GM10248 (cell line): ENCODE results near the gene CXCR2.
"Not testable (repeated sequence)": the region's sequence is repeated elsewhere in the genome, so short reads cannot be mapped to it uniquely, and the experiment has no call there.

Experiments
- CTCF ChIA-PET: fragments of 300-600 bp; sonication (Branson Sonifier 250); formaldehyde crosslinking; extraction: SDS; loops from one replicate; lab custom pipeline; 2021; ENCODE audit warnings: antibody characterized with exemption; lab: Yijun Ruan, JAX
- POLR2A ChIA-PET: fragments of 350-650 bp; sonication (Branson Sonifier 250); formaldehyde crosslinking; extraction: SDS; loops from one replicate; lab custom pipeline; 2020; ENCODE audit warnings: antibody characterized with exemption; lab: Yijun Ruan, JAX
- DNase-seq: peaks from one replicate; pipeline ENCODE4 v3.0.0; 2012; ENCODE audit errors: extremely low spot score
- TF ChIP-seq, protein P1 (sequence below): IDR thresholded peaks from 2 replicates; pipeline ENCODE4 v1.5.1; 2012; ENCODE audit warnings: mild to moderate bottlenecking, low read depth; ENCODE audit errors: extremely low read depth, missing control alignments, control extremely low read depth

CXCR2 gene

DNA sequence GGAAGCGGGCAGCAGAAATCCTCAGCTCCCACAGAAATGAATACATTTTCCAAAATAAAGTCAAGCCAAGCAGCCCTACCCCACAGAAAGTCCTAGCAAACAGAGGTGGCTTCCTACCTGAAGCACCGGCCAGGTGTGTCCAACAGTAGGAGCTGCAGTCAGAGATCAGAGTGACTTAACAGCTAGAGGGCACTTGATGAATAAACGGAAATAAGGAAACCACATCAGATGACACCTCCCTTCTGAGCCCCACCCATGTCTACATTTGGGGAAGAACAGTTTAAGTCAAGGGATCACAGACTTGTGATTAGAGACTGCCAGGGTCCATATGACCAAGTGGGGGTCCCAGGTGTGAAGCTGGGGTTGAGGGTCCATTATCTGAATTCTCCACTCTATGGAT, 41.0 kb downstream of the CXCR2 start, which contains the start of gene CXCR1:
CXCR1 (minus strand) TSS at position 172 of the 400 bp plus-strand sequence. CDS start 1,751 bp downstream, outside the sequence.
- TF ChIP-seq, protein P1, sequence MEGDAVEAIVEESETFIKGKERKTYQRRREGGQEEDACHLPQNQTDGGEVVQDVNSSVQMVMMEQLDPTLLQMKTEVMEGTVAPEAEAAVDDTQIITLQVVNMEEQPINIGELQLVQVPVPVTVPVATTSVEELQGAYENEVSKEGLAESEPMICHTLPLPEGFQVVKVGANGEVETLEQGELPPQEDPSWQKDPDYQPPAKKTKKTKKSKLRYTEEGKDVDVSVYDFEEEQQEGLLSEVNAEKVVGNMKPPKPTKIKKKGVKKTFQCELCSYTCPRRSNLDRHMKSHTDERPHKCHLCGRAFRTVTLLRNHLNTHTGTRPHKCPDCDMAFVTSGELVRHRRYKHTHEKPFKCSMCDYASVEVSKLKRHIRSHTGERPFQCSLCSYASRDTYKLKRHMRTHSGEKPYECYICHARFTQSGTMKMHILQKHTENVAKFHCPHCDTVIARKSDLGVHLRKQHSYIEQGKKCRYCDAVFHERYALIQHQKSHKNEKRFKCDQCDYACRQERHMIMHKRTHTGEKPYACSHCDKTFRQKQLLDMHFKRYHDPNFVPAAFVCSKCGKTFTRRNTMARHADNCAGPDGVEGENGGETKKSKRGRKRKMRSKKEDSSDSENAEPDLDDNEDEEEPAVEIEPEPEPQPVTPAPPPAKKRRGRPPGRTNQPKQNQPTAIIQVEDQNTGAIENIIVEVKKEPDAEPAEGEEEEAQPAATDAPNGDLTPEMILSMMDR = no peak
- POLR2A ChIA-PET = no interaction called here
- DNase-seq = no peak
- CTCF ChIA-PET = interaction anchor here (0.7 to 2.2 kb wide), 4 partner anchors 12 to 91 kb away, joined by 3 to 5 read pairs (median 3); no protein-coding TSS in a partner anchor

- TF ChIP-seq, protein P1 = no peak
- ChIA-PET POLR2A (no interaction called here), CTCF (interaction anchor here (0.7 to 2.6 kb wide), 17 partner anchors 8 to 507 kb away, joined by 3 to 15 read pairs (median 3); no protein-coding TSS in a partner anchor)
- DNase-seq = no peak
These were observed 42.2 kb downstream of the CXCR2 start for GRCh38 chr2:218168016-218168415.

GRCh38 chr2:218168635-218169462, 43.0 kb downstream of the CXCR2 start:
- ChIA-PET CTCF (interaction anchor here (0.7 to 2.6 kb wide), 17 partner anchors 9 to 507 kb away, joined by 3 to 15 read pairs (median 3); no protein-coding TSS in a partner anchor), POLR2A (no interaction called here)
- DNase-seq = peak; percentile 71
- TF ChIP-seq, protein P1 = peak; percentile 43

DNA sequence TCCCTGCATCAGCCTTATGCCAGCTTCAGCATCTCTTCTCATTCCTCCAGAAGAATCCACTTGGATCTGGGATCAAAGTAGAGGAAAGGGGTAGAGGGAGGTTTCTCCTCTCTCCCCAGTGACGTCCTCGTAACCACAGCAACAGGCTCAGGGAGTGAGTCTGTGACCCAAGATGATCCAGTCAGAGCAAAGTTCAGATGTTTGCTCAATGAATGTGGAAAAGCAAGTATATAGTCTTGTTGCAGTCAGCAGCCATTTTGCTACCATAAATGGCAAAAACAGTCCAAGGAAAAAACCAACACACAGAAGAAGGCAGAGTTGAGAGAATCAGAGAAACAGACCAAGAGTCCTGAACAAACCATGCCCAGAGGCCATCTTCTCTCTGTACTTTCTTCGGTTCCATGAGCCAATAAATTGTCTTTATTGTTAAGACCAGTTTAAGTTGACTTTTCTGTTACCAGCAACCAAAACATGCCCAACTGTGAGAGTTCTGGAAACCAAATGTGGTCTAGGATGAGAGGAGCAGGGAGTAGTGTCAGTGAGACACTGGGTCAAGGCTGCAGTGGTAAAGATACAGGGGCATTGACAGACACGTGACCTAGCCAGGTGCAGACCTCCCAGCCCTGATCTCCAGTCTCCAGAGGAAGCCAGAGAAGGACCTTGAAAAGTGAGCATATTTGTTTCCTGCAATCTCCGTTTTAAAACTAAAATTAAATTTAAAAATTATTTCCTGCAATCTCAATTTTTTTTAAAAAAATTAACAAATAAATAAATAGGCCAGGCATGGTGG, 44.1 kb downstream of the CXCR2 start:
- no peak for DNase-seq
- TF ChIP-seq, protein P1 = no peak
- ChIA-PET POLR2A (no interaction called here), CTCF (interaction anchor here (0.7 to 2.6 kb wide), 6 partner anchors 11 to 89 kb away, joined by 3 to 15 read pairs (median 4); no protein-coding TSS in a partner anchor)

DNA sequence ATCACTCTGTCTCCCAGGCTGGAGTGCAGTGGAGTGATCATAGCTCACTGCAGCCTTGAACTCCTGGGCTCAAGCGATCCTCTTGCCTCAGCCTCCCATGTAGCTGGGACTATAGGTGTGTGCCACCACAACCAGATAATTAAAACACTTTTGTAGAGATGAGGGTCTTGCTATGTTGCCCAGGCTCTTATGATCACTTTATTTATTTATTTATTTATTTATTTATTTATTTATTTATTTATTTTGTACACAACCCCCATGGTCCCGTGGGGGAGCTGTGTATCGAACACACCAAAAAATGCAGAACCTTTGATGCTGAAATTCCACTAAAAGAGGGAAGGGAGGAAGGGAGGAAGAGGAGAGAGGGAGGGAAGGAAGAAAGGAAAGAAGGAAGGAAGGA, 45.9 kb downstream of the CXCR2 start:
- CTCF ChIA-PET = interaction anchor here (1.2 to 1.7 kb wide), 4 partner anchors 9 to 386 kb away, joined by 3 to 7 read pairs (median 3); no protein-coding TSS in a partner anchor
- DNase-seq = not testable (repeated sequence)

DNA sequence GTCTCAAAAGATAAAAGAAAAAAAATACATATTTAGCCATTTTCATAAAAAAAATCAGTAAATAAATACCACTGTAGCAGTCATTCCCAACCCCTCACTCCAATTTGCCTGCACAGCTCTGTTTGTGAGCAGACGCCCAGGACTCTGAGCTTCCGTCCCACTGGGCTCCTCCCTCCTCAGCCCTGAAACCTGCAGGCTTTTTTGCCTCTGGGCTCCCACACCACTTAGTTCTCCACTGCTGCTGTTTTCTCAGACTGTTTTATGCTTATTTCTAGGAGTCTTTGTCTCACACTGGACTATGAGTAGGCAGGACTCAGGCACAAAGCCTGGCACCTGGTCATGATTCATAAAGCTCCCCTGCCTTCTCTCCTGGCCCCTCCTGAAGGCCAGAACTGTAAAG, 47.0 kb downstream of the CXCR2 start:
- POLR2A ChIA-PET = no interaction called here
- CTCF ChIA-PET = interaction anchor here (1.3 to 1.7 kb wide), 2 partner anchors 8 to 286 kb away, joined by 3 to 7 read pairs; no protein-coding TSS in a partner anchor
- TF ChIP-seq, protein P1 = no peak

More for the DNA sequence above, 45.9 kb downstream of the CXCR2 start:
- POLR2A ChIA-PET = not testable (repeated sequence)

More for the DNA sequence above, 47.0 kb downstream of the CXCR2 start:
- no peak for DNase-seq
